Measurements from ENCODE around the gene CPEB4.

The CPEB4 gene

DNA sequence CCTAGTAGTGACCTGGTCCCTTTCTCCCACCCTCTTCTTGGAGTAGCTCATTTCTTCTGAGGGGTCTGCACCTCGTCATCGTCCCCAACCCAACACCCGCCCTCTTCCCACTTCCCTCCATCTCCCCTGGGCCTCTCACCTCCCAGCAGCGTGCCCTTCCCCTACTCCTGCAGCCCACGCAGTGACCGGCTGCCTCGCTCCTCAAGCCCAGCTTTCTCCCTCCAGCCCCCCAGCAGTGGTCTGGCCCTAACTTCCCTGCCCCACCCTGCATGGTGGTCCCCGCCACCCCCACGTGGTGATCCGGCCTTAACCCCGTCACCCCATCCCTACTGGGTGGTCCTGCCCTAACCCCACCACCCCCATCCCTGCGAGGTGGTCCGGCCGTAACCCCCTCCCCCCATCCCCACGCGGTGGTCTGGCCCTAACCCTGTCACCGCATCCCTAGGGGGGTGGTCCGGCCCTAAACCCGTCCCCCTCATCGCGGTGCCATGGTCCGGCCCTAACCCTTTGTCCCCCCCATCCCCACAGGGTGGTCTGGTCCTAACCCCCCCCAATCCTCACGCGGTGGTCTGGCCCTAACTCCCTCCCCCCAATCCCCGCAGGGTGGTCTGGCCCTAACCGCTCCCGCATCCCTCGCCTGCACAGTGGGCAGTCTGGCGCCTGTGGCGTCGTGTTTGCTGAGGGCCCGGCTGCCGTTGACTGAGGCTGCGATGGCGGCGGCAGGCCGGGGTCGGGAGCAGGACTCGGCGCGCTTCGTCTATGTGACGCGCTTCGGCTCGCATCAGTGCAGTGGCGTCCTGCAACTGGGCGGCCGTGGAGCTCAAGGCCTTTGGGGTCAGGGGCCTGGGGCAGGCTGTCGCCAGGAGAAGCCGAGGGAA lies 100.6 kb downstream of the CPEB4 start, which contains the start of gene C5orf47:
TSS of gene C5orf47 (plus strand) at position 617 of the 878 bp plus-strand sequence. CDS start at position 711, 94 bp downstream.
- H2AFZ ChIP-seq (ENCODE audit: low read depth, low read length, severe bottlenecking) = no peak within 1 kb of the TSS
- H3K79me2 ChIP-seq (ENCODE audit: insufficient read depth, low read length) = no peaks in the 10 kb centered on the region
- H4K20me1 ChIP-seq (ENCODE audit: low read depth, low read length) = no peaks in the 10 kb centered on the region
- no peaks in the 10 kb centered on the region for H3K36me3 ChIP-seq (ENCODE audit: low read length)
- H3K27me3 ChIP-seq (ENCODE audit: low read length) = no peaks in the 10 kb centered on the region
- no peak within 1 kb of the TSS for H3K27ac ChIP-seq (ENCODE audit: low read depth, low read length)
- H3F3A ChIP-seq (ENCODE audit: insufficient read depth) = no peaks in the 10 kb centered on the region
- H3K4me2 ChIP-seq (ENCODE audit: low read depth, low read length, poor library complexity, severe bottlenecking) = no peak within 1 kb of the TSS
- H3K9me2 ChIP-seq (replicated peaks; ENCODE audit: insufficient read depth, low read length) = no peaks in the 10 kb centered on the region
- no peak within 1 kb of the TSS for H3K4me3 ChIP-seq (ENCODE audit: insufficient read depth, low read length, poor library complexity, severe bottlenecking)
- H3K9me3 ChIP-seq (ENCODE audit: insufficient read depth, low read length) = no peaks in the 10 kb centered on the region
- H3K9ac ChIP-seq (ENCODE audit: low read length) = no peak within 1 kb of the TSS
- TF ChIP-seq EZH2phosphoT487 (conservative IDR thresholded peaks at IDR 0.05; ENCODE audit: low read length) = no peak
- TF ChIP-seq, protein P1, sequence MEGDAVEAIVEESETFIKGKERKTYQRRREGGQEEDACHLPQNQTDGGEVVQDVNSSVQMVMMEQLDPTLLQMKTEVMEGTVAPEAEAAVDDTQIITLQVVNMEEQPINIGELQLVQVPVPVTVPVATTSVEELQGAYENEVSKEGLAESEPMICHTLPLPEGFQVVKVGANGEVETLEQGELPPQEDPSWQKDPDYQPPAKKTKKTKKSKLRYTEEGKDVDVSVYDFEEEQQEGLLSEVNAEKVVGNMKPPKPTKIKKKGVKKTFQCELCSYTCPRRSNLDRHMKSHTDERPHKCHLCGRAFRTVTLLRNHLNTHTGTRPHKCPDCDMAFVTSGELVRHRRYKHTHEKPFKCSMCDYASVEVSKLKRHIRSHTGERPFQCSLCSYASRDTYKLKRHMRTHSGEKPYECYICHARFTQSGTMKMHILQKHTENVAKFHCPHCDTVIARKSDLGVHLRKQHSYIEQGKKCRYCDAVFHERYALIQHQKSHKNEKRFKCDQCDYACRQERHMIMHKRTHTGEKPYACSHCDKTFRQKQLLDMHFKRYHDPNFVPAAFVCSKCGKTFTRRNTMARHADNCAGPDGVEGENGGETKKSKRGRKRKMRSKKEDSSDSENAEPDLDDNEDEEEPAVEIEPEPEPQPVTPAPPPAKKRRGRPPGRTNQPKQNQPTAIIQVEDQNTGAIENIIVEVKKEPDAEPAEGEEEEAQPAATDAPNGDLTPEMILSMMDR (IDR thresholded peaks at IDR 0.05; ENCODE audit: insufficient read depth, low read length, poor library complexity, severe bottlenecking) = no peak

GRCh38 chr5:173989432-173990082 lies 101.4 kb downstream of the CPEB4 start:
- Histone ChIP-seq H3K27ac (ENCODE audit: low read depth, low read length) (no peak overlapping the region), H3K36me3 (ENCODE audit: low read length) (no peaks in the 10 kb centered on the region), H3K9me2 (replicated peaks; ENCODE audit: insufficient read depth, low read length) (no peaks in the 10 kb centered on the region), H3K4me3 (ENCODE audit: insufficient read depth, low read length, poor library complexity, severe bottlenecking) (no peak overlapping the region), H4K20me1 (ENCODE audit: low read depth, low read length) (no peaks in the 10 kb centered on the region), H3F3A (ENCODE audit: insufficient read depth) (no peaks in the 10 kb centered on the region), H3K79me2 (ENCODE audit: insufficient read depth, low read length) (no peaks in the 10 kb centered on the region), H3K4me2 (ENCODE audit: low read depth, low read length, poor library complexity, severe bottlenecking) (no peak overlapping the region), H3K9me3 (ENCODE audit: insufficient read depth, low read length) (no peaks in the 10 kb centered on the region), H3K27me3 (ENCODE audit: low read length) (no peaks in the 10 kb centered on the region), H3K9ac (ENCODE audit: low read length) (no peak overlapping the region), H2AFZ (ENCODE audit: low read depth, low read length, severe bottlenecking) (no peak overlapping the region)
- TF ChIP-seq EZH2phosphoT487 (conservative IDR thresholded peaks at IDR 0.05; ENCODE audit: low read length) = no peak
- TF ChIP-seq, protein P1 (IDR thresholded peaks at IDR 0.05; ENCODE audit: insufficient read depth, low read length, poor library complexity, severe bottlenecking) = no peak

- Histone ChIP-seq H3K9me2 (replicated peaks; ENCODE audit: insufficient read depth, low read length) (no peaks in the 10 kb centered on the region), H2AFZ (ENCODE audit: low read depth, low read length, severe bottlenecking) (no peak overlapping the region), H3K4me3 (ENCODE audit: insufficient read depth, low read length, poor library complexity, severe bottlenecking) (no peak overlapping the region), H3K27ac (ENCODE audit: low read depth, low read length) (no peak overlapping the region), H4K20me1 (ENCODE audit: low read depth, low read length) (no peaks in the 10 kb centered on the region), H3K27me3 (ENCODE audit: low read length) (no peaks in the 10 kb centered on the region), H3K9ac (ENCODE audit: low read length) (no peak overlapping the region), H3K9me3 (ENCODE audit: insufficient read depth, low read length) (no peaks in the 10 kb centered on the region), H3K4me2 (ENCODE audit: low read depth, low read length, poor library complexity, severe bottlenecking) (no peak overlapping the region), H3K79me2 (ENCODE audit: insufficient read depth, low read length) (no peaks in the 10 kb centered on the region), H3F3A (ENCODE audit: insufficient read depth) (no peaks in the 10 kb centered on the region), H3K36me3 (ENCODE audit: low read length) (no peaks in the 10 kb centered on the region)
- TF ChIP-seq, protein P1 (IDR thresholded peaks at IDR 0.05; ENCODE audit: insufficient read depth, low read length, poor library complexity, severe bottlenecking) = no peak
- TF ChIP-seq EZH2phosphoT487 (conservative IDR thresholded peaks at IDR 0.05; ENCODE audit: low read length) = no peak
Measured at GRCh38 chr5:173997331-173997730, 109.2 kb downstream of the CPEB4 start.

Measured in SU-DHL-6 (cell line).